ENCODE data around the gene IFFO2. TPM values are rescaled to one million over a fixed set of nuclear protein-coding genes. Genes with fewer than 3 reads are reported as not detected.

IFFO2 gene
- total and polyA plus RNA-seq, 2 of the 13 experiments (the other 11 are each of a cell fraction or from before 2014, with no cell fraction given) = 7.3 to 16.7 TPM

GRCh38 chr1:18900303-18900841 lies 56.1 kb downstream of the IFFO2 start (continued):
- TF ChIP-seq ZNF124 (CRISPR knock-in tag; IDR thresholded peaks at IDR 0.05) (peak; percentile 29; the same call in 1 of the 2 replicates), ZNF460 (CRISPR knock-in tag; IDR thresholded peaks at IDR 0.05; ENCODE audit: borderline replicate concordance) (no peak; the same call in 1 of the 2 replicates), KDM5B (CRISPR knock-in tag; IDR thresholded peaks at IDR 0.05; ENCODE audit: borderline replicate concordance) (no peak), ZNF317 (CRISPR knock-in tag; IDR thresholded peaks at IDR 0.05) (peak; percentile 70; the same call in 1 of the 2 replicates), ZNF615 (CRISPR knock-in tag; IDR thresholded peaks at IDR 0.05; ENCODE audit: borderline replicate concordance) (no peak), ZNF503 (CRISPR knock-in tag; IDR thresholded peaks at IDR 0.05) (peak; percentile 85; the same call in 1 of the 2 replicates), CTCF (CRISPR knock-in tag; IDR thresholded peaks at IDR 0.05) (no peak), MEIS2 (CRISPR knock-in tag; IDR thresholded peaks at IDR 0.05) (peak; percentile 96), EHMT2 (IDR thresholded peaks at IDR 0.05; ENCODE audit: borderline replicate concordance, low read depth, low read length) (no peak), MBD4 (IDR thresholded peaks at IDR 0.05; ENCODE audit: borderline replicate concordance, low read length) (no peak), ZNF44 (CRISPR knock-in tag; IDR thresholded peaks at IDR 0.05) (0 out of 2 replicates have a peak, but pooled peaks have one; percentile 59), HOMEZ (CRISPR knock-in tag; IDR thresholded peaks at IDR 0.05; ENCODE audit: low read depth) (peak; percentile 54; the same call in 1 of the 2 replicates), MXI1 (IDR thresholded peaks at IDR 0.05; ENCODE audit: borderline replicate concordance, low read depth, low read length) (peak; percentile 41; the same call in 1 of the 3 replicates), RXRB (CRISPR knock-in tag; IDR thresholded peaks at IDR 0.05; ENCODE audit: borderline replicate concordance) (peak; percentile 96), TOPORS (CRISPR knock-in tag; IDR thresholded peaks at IDR 0.05) (no peak), RORA (CRISPR knock-in tag; IDR thresholded peaks at IDR 0.05) (no peak), SP140L (CRISPR knock-in tag; IDR thresholded peaks at IDR 0.05; ENCODE audit: borderline replicate concordance) (no peak), POGZ (CRISPR knock-in tag; IDR thresholded peaks at IDR 0.05) (peak; percentile 40; the same call in 1 of the 2 replicates), BCL6 (CRISPR knock-in tag; IDR thresholded peaks at IDR 0.05) (peak; percentile 96), HMG20A (CRISPR knock-in tag; IDR thresholded peaks at IDR 0.05; ENCODE audit: borderline replicate concordance) (peak; percentile 79; the same call in 1 of the 2 replicates), ZNF256 (CRISPR knock-in tag; conservative IDR thresholded peaks at IDR 0.05) (no peak), ZNF225 (CRISPR knock-in tag; IDR thresholded peaks at IDR 0.05) (no peak)
- TF ChIP-seq, protein P1, sequence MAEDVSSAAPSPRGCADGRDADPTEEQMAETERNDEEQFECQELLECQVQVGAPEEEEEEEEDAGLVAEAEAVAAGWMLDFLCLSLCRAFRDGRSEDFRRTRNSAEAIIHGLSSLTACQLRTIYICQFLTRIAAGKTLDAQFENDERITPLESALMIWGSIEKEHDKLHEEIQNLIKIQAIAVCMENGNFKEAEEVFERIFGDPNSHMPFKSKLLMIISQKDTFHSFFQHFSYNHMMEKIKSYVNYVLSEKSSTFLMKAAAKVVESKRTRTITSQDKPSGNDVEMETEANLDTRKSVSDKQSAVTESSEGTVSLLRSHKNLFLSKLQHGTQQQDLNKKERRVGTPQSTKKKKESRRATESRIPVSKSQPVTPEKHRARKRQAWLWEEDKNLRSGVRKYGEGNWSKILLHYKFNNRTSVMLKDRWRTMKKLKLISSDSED (CRISPR knock-in tag; IDR thresholded peaks at IDR 0.05) = no peak
